Measurements from ENCODE around the gene EXOSC10. TPM values are rescaled to one million over a fixed set of nuclear protein-coding genes. Genes with fewer than 3 reads are reported as not detected.
A peak's percentile ranks its signal among the peaks of the same experiment; 100 is the strongest.

Gene EXOSC10
- total and polyA plus RNA-seq, 9 of the 15 experiments (the other 6 are each of a cell fraction or from before 2014, with no cell fraction given), result 23.4 to 150 (median 105) TPM

DNA sequence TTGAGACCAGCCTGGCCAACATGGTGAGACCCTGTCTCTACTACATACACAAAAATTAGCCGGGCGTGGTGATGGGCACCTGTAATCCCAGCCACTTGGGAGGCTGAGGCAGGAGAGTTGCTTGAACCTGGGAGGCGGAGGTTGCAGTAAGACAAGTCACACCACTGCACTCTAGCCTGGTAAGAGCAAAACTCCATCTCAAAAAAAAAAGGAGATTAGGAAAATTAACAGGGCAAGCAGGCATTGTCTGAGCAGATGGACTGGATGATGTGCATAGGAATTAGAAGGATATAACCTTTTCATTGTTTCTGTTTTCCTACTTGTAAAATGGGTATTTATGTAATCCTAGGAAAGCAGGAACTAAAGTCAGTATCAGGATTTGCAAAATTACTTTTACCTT, 71.7 kb downstream of the EXOSC10 start:
- intact Hi-C loops (cut with micrococcal nuclease), result no loop called here
- Histone ChIP-seq H3K9ac (ENCODE audit: insufficient read depth in 1 of 2, low read depth in 2 of 2, low read length in 2 of 2) (no peak overlapping the region), H2AFZ (ENCODE audit: low read depth, low read length) (no peak overlapping the region), H3K9me3 (replicated peaks; ENCODE audit: control insufficient read depth, insufficient read depth, low read depth, low read length) (no peaks in the 10 kb centered on the region), H3K27me3 (ENCODE audit: control insufficient read depth in 2 of 2, insufficient read depth in 2 of 2, low read length in 2 of 2) (no peaks in the 10 kb centered on the region), H3K79me2 (ENCODE audit: control insufficient read depth, insufficient read depth, low read length) (no peaks in the 10 kb centered on the region), H3K27ac (ENCODE audit: extremely low read depth, low read depth, low read length) (no peak overlapping the region), H4K20me1 (replicated peaks; ENCODE audit: control insufficient read depth, insufficient read depth, low read length) (no peaks in the 10 kb centered on the region), H3K4me3 (no peak overlapping the region), H3K36me3 (ENCODE audit: control insufficient read depth, insufficient read depth, low read length) (peaks cover 44% of the 10 kb centered on the region), H3K4me2 (ENCODE audit: insufficient read depth, low read length) (no peak overlapping the region), H3K9me1 (ENCODE audit: control insufficient read depth, insufficient read depth, low read length) (no peaks in the 10 kb centered on the region), H3K4me1 (replicated peaks in 1 of 2; ENCODE audit: control insufficient read depth in 2 of 2, insufficient read depth in 2 of 2, low read length in 2 of 2) (no peaks in the 10 kb centered on the region)
- no peak for ATAC-seq
- BruUV-seq (replicated peaks), result no TSS peak
- no peak for DNase-seq (ENCODE audit: extremely low read depth in 1 of 4, low spot score in 3 of 4)
- no peak for FAIRE-seq
- TF ChIP-seq POLR2B (IDR thresholded peaks at IDR 0.05; ENCODE audit: low read depth, partially characterized antibody) (peak; percentile 52), MAFG (tag; conservative IDR thresholded peaks at IDR 0.05) (no peak), POLR2H (tag; IDR thresholded peaks at IDR 0.05; ENCODE audit: low read depth) (0 out of 2 replicates have a peak, but pooled peaks have one; percentile 24), PCBP1 (IDR thresholded peaks at IDR 0.05; ENCODE audit: low read depth, low read length, poor library complexity, severe bottlenecking) (no peak), POLR2A (conservative IDR thresholded peaks at IDR 0.05) (0 out of 2 replicates have a peak, but pooled peaks have one; percentile 25)
- TF ChIP-seq, protein P1, sequence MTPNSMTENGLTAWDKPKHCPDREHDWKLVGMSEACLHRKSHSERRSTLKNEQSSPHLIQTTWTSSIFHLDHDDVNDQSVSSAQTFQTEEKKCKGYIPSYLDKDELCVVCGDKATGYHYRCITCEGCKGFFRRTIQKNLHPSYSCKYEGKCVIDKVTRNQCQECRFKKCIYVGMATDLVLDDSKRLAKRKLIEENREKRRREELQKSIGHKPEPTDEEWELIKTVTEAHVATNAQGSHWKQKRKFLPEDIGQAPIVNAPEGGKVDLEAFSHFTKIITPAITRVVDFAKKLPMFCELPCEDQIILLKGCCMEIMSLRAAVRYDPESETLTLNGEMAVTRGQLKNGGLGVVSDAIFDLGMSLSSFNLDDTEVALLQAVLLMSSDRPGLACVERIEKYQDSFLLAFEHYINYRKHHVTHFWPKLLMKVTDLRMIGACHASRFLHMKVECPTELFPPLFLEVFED (CRISPR knock-in tag; conservative IDR thresholded peaks at IDR 0.05), result peak; percentile 73; the same call in 1 of the 2 replicates
- ChIA-PET CTCF (ENCODE audit: low intra/inter-chr PET ratio) (no interaction called here), POLR2A (interaction anchor here (0.6 to 1.5 kb wide), 3 partner anchors 9 to 13 kb away, joined by 3 to 5 read pairs (median 3); no protein-coding TSS in a partner anchor)
- WGBS (ENCODE audit: insufficient coverage, low coverage, missing lambda C conversion rate), result 84% methylated on average over 3 of the region's 3 CpGs
- in situ Hi-C loops (cut with MboI), result no loop called here

All from K562 (cell line).